Ureter (tissue), 1 donor: ENCODE results near the gene RBP5. TPM values are rescaled to one million over a fixed set of nuclear protein-coding genes. Genes with fewer than 3 reads are reported as not detected.

Experiments
- DNase-seq: peaks from one replicate; pipeline ENCODE4 v3.0.0-alpha.2; 2020; ENCODE audit warnings: low spot score
- total RNA-seq: library from RNA; stranded (reverse); gene quantifications from one replicate; pipeline ENCODE4 v1.2.4, GENCODE V29; 2023
- donor health status: DM: yes; HTN: yes; CAD: no.

RBP5 gene
- total RNA-seq, 1 donor from 2014 or later: 7.5 TPM

- no peak for DNase-seq
Measured at GRCh38 chr12:7101047-7101693, 27.5 kb downstream of the RBP5 start.

- DNase-seq: no peak
Measured at GRCh38 chr12:7100239-7100638, 28.4 kb downstream of the RBP5 start.

DNA sequence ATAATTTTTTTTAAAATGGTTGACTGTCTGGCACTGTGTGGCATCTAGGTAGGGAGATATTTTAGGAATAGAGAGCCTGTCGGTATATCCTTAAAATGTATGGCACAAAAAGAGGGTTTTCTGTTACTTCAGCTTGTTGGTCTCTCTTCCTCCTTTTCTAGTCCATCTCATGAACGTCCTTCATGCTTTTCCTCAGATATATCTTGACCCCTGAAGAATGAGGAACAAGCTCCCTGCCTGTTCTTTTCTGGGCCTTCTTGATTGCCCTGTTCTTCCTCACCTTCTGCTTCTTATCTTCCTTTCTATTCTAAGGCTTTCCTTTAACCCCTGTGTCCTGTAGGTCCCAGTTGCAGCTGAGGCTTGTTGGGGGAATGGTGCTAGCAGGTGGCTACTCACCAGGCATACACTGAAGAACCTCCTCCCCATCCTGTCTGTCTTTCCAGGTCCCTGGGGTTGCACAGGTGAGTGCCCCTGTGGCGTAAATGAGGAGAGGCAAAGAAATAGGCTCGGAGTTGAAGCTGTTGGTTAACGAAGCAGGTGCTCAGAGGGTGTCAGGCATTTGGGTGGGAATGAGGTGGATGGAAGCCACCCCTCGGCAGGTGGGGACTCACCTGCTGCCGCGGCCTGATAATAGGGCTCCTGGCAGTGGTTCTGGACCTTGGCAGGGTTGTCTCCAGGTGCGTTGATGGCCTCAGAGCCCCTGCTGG is 29.2 kb downstream of the RBP5 start:
- DNase-seq: no peak

- no peak for DNase-seq
Measured at GRCh38 chr12:7096979-7097378, 31.7 kb downstream of the RBP5 start.

DNA sequence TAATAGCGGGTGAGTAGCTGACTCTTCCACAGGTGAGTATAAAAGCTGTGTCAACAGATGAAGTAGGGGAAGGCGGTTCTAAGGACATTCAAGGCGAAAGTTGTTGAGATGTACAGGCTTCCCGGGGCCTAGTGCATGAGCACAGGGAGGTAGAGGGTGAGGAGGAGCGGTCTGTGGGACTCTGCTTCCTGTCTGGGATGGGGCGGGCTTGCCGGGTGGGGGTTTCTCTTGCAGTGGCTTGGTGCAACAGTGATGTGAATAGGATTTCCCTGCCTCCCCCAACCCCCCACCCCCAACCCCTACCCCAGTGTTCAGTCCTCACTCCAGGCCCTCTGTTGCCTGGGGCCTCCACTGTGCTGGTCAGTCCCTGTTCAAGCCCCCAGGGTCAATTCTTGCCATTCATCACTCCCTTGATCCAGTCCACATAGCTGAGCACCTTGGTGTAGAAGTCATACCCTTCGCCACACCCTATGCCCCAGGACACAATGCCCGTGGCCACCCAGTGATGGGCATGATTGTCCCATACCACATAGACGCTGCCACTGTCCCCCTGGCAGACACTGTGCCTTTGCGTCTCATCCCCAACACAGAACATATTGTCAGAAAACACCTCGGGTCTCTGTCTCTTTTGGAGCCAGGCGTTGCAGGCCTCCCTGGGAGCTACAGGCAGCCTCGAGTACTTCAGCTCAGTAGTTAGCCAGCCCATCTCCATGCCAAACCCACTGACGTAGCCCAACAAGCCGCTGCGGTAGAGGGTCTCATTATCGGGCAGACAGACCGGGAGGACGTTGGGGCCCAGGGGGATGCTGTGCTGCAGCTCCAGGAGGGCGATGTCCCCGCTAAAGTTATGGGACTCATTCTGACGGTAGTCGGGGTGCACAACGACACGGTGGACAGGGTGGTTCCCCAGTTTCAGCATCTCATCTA is 32.4 kb downstream of the RBP5 start:
- DNase-seq: no peak

DNA sequence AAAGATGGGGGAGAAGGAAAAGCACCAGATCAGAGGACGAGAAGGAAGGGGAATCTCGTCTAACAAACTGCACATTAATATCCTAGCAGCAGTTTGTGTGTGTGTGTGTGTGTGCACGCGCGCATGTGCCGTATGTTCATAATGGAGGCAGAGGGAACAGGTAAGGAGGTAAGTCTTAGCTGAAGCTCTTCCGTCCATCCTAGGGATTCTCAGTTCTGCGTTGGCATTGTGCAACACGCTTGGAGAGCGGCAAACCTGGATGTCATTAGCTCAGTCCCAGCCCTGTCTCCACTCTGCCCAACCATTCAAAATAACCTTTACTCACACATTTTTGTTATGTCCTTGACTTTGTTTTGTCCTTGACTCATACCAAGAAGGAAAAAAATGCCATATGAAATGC is 34.8 kb downstream of the RBP5 start:
- no peak for DNase-seq

DNA sequence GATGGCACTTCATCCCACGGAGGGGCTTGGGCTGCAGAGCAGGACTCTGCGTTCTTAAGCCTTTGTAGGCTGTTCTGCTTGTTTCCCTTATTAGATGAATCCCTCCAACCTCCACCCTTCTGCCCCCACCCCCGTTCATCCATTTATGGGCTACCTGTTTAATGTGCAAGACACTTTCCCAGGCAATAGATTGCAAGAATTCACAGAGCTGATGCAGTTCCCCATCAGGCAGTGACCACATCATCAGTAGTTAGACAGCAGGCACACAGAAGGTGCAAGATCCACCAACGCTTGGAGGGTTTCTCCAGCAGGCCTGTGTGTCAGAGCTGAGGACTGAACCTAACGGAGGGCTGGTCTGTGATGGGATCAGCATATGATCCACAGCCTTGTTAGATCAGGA is 35.2 kb downstream of the RBP5 start:
- no peak for DNase-seq

DNA sequence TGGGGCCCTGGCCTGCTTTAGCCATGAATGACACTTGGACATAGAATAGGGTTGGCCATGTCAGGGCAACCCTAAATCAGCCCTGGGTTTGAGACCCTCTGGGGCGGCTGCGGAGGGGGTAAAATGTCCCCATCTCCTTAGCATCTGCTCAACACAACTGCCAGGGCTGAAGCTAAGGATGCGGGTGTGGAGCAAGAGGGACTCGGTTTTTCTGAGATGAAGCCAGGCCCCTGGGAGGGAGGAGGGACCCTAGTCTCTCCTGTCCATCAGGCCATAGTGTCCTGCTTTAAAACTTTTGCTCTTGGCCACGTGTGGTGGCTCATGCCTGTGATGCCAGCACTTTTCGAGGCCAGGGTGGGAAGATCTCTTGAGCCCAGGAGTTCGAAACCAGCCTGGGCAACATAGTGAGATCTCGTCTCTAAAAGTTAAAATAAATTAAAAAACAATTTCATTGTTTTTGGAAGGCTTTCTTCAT is 35.7 kb downstream of the RBP5 start:
- no peak for DNase-seq

DNA sequence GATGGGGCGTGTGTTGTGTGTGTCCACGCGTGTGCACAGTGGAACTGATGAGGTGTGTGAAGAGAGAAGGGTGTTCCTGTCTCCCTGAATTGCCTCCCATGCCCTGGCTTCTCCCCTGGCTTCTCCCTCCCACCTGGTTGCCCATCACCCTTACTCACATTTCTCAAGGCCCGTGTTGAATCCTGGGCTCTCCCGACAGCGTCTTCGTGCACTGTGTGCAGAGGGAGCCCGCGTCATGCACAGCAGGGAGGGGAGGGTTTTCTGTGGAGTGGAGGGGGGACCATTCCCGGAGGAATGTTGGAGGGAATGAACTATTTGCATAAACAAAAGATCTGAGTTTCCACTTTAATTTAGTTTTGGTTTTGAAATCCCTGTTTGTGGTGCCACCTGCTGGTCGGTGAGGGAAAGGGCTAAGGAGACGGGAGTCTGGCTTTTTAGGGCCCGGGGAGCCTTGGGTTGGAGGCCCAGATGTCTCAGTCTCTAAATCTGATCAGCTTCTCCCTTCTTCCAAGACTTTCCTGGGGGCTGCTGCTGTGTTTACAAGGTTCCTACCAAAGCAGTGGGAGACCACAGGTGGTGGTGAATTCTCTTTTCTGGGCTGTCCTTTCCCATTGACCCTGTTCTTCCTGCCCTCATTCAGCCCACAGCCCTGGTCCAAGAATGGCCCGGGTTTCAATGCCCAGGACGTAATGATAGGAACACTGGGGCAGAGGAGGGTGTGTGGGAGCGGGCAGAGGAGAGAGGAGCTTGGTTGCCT is 36.3 kb downstream of the RBP5 start, which contains the start of gene C1R:
Gene C1R (minus strand): TSS at position 217 of the 757 bp plus-strand sequence. CDS start 57 bp downstream, at position 160.
- peak; percentile 82 for DNase-seq

DNA sequence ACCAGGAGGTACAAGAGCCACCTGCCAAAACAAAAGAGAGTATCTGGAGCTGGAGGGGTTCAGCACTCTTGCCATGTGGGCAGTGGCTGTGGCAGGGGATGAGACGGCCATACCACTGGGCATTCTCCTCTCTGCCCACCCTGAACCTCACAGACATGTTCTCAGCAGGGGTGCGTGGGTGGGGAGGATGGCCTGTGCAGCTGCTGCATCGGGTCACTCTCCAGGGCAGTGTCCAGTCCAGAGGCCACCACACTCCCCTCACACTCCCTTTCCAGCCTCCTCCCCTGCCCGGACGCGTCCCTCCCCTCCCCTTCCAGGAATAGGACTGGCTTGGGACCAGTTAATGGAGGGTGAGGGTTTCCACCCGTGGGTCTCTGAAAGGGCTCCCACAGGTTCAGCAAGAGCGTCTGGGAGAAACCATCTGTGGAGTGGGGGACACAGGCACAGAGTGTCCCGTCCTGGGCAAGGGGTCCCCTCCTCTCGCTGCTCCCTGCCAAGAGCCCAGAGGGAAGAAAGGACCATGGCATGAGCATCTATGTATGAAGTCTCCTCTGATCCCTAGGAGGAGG is 36.9 kb downstream of the RBP5 start:
- peak; percentile 78 for DNase-seq

- DNase-seq: no peak
Measured at GRCh38 chr12:7091171-7091570, 37.5 kb downstream of the RBP5 start.

- no peak for DNase-seq
Measured at GRCh38 chr12:7090222-7090998, 38.3 kb downstream of the RBP5 start.

GRCh38 chr12:7089196-7089871 is 39.4 kb downstream of the RBP5 start:
- DNase-seq: no peak

DNA sequence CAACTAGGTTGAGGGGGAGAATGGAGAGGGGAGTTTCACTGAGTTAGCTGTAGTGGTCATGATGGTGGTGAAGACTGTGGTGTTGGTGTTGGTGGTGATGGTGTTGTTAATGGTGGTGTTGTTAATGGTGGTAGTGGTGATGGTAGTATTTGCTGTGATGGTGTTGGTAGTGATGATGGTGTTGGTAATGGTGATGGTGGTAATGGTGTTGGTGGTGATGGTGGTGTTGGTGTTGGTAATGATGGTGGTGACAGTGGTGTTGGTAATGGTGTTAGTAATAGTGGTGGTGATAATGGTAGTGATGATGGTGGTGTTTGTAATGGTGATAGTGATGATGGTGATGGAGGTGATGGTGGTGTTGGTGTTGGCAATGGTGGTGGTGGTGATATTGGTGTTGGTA is 45.6 kb downstream of the RBP5 start:
- DNase-seq: no peak

- no peak for DNase-seq
Measured at GRCh38 chr12:7081037-7081436, 47.7 kb downstream of the RBP5 start.

- no peak for DNase-seq
Measured at GRCh38 chr12:7079826-7080125, 48.9 kb downstream of the RBP5 start.

GRCh38 chr12:7078163-7078562 is 50.5 kb downstream of the RBP5 start:
- no peak for DNase-seq

- DNase-seq: no peak
Measured at GRCh38 chr12:7076493-7076892, 52.2 kb downstream of the RBP5 start.

- DNase-seq: no peak
Measured at GRCh38 chr12:7075939-7076338, 52.8 kb downstream of the RBP5 start.

- DNase-seq: no peak
Measured at GRCh38 chr12:7075518-7075917, 53.2 kb downstream of the RBP5 start.
